ENCODE results near the gene AGPAT3. TPM values are rescaled to one million over a fixed set of nuclear protein-coding genes. Genes with fewer than 3 reads are reported as not detected.
A peak's percentile ranks its signal among the peaks of the same experiment; 100 is the strongest.

AGPAT3 gene
- total RNA-seq, 1 experiment from 2014 or later: 13.0 TPM

DNA sequence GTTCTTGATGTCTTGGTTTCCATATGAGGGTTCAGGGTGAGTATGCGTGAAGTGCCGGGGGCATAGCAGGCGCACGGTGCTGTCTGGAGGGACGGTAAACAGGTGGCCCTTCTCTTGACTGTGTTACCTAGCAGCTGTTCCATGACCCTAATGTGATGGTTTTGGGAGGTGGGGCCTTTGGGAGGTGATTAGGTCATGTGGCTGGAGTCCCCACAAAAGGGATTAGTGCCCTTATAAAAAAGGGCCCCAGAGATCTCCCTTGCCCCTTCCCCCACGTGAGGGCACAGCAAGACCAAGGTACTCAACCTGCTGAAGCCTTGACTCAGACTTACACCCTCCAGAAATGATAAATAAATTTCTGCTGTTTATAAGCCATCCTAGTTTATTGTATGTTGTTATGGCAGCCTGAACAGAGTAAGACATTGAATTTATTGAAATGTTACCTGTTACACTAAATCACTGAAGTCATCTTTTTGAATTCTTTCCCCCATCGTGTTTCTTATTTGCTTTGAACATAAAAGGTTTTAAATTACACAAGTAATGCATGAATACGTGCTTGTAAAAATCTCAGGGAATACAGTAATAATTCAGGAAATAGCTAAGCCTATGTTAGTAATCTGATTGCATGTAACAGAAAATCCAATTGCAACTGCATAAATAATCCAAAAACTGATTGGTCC lies 162.7 kb downstream of the AGPAT3 start:
- H3T11ph ChIP-seq (ENCODE audit: low read length): no peak overlapping the region
- no peak overlapping the region for H3K56ac ChIP-seq (ENCODE audit: insufficient read length, low read depth, low read length)
- no peak overlapping the region for H4K91ac ChIP-seq (ENCODE audit: insufficient read length, low read depth, low read length)
- no peak overlapping the region for H2AFZ ChIP-seq (ENCODE audit: low read length)
- H3K79me2 ChIP-seq (ENCODE audit: insufficient read depth, low read length): peaks cover 42% of the 10 kb centered on the region; the same call in 1 of the 2 replicates
- H3K79me1 ChIP-seq (ENCODE audit: insufficient read depth, low read depth, low read length, poor library complexity, severe bottlenecking): peaks cover 15% of the 10 kb centered on the region
- no peak overlapping the region for H2BK20ac ChIP-seq (ENCODE audit: low read depth, low read length, poor library complexity, severe bottlenecking)
- Mint-ChIP-seq H3K27ac (peak overlapping the region in 1 of 3 experiments; percentile 59; a peak in 1 of 7 replicates), H3K36me3 (ENCODE audit: insufficient read depth in 1 of 3, low read depth in 3 of 3) (peaks cover 9 to 10% (median 10%) of the 10 kb centered on the region in 3 experiments; a peak in 5 of 7 replicates), H3K27me3 (ENCODE audit: low read depth) (no peaks in the 10 kb centered on the region), H3K4me1 (peaks cover 19 to 30% of the 10 kb centered on the region in 2 experiments), H3K4me3 (no peak overlapping the region), H3K9me3 (no peaks in the 10 kb centered on the region)
- no peak overlapping the region for H3K23ac ChIP-seq (ENCODE audit: insufficient read length, low read depth, low read length)
- no peak overlapping the region for H3K14ac ChIP-seq (ENCODE audit: insufficient read depth, low read length)
- no peak overlapping the region for H2BK15ac ChIP-seq (ENCODE audit: low read depth, low read length)
- H4K8ac ChIP-seq (replicated peaks; ENCODE audit: insufficient read length, low read depth, low read length): no peak overlapping the region
- H3K9ac ChIP-seq (ENCODE audit: extremely low read depth, insufficient read length, low read length): no peak overlapping the region
- H3K9me3 ChIP-seq (ENCODE audit: control insufficient read depth, low read depth, low read length): no peaks in the 10 kb centered on the region
- peaks cover 3% of the 10 kb centered on the region; the same call in 1 of the 2 replicates for H3K4me1 ChIP-seq (ENCODE audit: insufficient read depth, low read length)
- H3K27me3 ChIP-seq (ENCODE audit: insufficient read depth, low read length): no peaks in the 10 kb centered on the region; the same call in 1 of the 2 replicates
- no CpG with 5 or more reads among the region's 8 CpGs for WGBS (ENCODE audit: extremely low coverage, insufficient read length, low lambda C conversion rate)
- H3K18ac ChIP-seq (ENCODE audit: insufficient read length, low read depth, low read length): no peak overlapping the region
- TF ChIP-seq, protein P1, sequence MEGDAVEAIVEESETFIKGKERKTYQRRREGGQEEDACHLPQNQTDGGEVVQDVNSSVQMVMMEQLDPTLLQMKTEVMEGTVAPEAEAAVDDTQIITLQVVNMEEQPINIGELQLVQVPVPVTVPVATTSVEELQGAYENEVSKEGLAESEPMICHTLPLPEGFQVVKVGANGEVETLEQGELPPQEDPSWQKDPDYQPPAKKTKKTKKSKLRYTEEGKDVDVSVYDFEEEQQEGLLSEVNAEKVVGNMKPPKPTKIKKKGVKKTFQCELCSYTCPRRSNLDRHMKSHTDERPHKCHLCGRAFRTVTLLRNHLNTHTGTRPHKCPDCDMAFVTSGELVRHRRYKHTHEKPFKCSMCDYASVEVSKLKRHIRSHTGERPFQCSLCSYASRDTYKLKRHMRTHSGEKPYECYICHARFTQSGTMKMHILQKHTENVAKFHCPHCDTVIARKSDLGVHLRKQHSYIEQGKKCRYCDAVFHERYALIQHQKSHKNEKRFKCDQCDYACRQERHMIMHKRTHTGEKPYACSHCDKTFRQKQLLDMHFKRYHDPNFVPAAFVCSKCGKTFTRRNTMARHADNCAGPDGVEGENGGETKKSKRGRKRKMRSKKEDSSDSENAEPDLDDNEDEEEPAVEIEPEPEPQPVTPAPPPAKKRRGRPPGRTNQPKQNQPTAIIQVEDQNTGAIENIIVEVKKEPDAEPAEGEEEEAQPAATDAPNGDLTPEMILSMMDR (conservative IDR thresholded peaks at IDR 0.05): no peak
- H4K20me1 ChIP-seq (ENCODE audit: control insufficient read depth, insufficient read depth, insufficient read length): no peaks in the 10 kb centered on the region
- no peak overlapping the region for H2AK5ac ChIP-seq (ENCODE audit: insufficient read length, low read length)
- no peak overlapping the region for H3K4ac ChIP-seq (ENCODE audit: low read depth, low read length)
- H2BK120ac ChIP-seq (ENCODE audit: low read depth, low read length, poor library complexity, severe bottlenecking): no peak overlapping the region
- H3K4me2 ChIP-seq (ENCODE audit: insufficient read depth, insufficient read length, low read length): no peak overlapping the region
- H4K5ac ChIP-seq (ENCODE audit: insufficient read length, low read depth, low read length): no peak overlapping the region
- H3K27ac ChIP-seq (ENCODE audit: insufficient read length, low read depth, low read length): no peak overlapping the region
- no peak overlapping the region for H2BK5ac ChIP-seq (ENCODE audit: insufficient read length, low read length)
- H2BK12ac ChIP-seq (ENCODE audit: insufficient read length, low read depth, low read length): no peak overlapping the region
- no peak for DNase-seq
- H3K23me2 ChIP-seq (ENCODE audit: insufficient read length, low read depth, low read length, poor library complexity, severe bottlenecking): no peaks in the 10 kb centered on the region
